Mesothelial cell of epicardium (in vitro differentiated cells): ENCODE data around the gene GRM3. TPM values are rescaled to one million over a fixed set of nuclear protein-coding genes. Genes with fewer than 3 reads are reported as not detected.

Experiments used
- DNase-seq, 2 experiments: peaks; one replicate each; pipeline ENCODE4 v3.0.0; 2021; ENCODE audit warnings: low spot score in 2 of 2; ENCODE audit not compliant: unreplicated experiment in 2 of 2
- H3K27ac Mint-ChIP-seq: 2 replicates; pipeline ENCODE4 v1.8.0; 2021; ENCODE audit warnings: mixed read lengths
- H3K27me3 Mint-ChIP-seq: 2 replicates; pipeline ENCODE4 v1.8.0; 2021; ENCODE audit warnings: low read depth, mixed read lengths
- H3K36me3 Mint-ChIP-seq: 2 replicates; pipeline ENCODE4 v1.8.0; 2021; ENCODE audit warnings: mixed read lengths
- H3K4me1 Mint-ChIP-seq: 2 replicates; pipeline ENCODE4 v1.8.0; 2021; ENCODE audit warnings: mixed read lengths
- H3K4me3 Mint-ChIP-seq: 2 replicates; pipeline ENCODE4 v1.8.0; 2021; ENCODE audit warnings: mild to moderate bottlenecking, moderate library complexity, mixed read lengths
- H3K9me3 Mint-ChIP-seq: 2 replicates; pipeline ENCODE4 v1.8.0; 2021; ENCODE audit warnings: mixed read lengths
- total RNA-seq: library from RNA; stranded (reverse); gene quantifications from 3 replicates; pipeline ENCODE4 v1.2.1, GENCODE V29; 2021
- TF ChIP-seq, protein P1 (sequence below): fragments of 200-600 bp; sonication (generic); IDR thresholded peaks from one replicate; pipeline ENCODE4 v1.5.0; 2021; ENCODE audit warnings: antibody characterized with exemption; ENCODE audit not compliant: unreplicated experiment

GRM3 gene
- total RNA-seq, 1 donor from 2014 or later: not detected

DNA sequence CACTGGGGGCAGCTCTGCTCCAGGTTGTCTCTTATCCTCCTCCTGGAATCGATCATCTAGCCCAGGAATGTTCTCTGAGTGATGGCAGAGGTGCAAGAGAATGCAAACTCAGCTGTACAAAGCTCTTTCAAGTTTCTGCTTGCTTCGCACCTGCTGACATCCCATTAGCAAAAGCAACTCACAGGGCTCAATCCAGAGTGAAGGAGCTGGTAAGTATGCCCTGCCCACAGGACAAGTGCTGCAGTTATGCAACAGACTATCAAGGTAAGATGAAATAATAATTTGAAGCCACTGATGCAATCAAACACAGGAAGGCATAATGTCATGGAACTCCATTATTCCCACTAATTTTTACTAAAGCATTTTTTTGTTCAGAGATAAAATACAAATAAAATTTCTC lies 122.2 kb downstream of the GRM3 start:
- H3K9me3 Mint-ChIP-seq: no peaks in the 10 kb centered on the region
- H3K27me3 Mint-ChIP-seq: peaks cover 8% of the 10 kb centered on the region
- DNase-seq: no peak
- no peaks in the 10 kb centered on the region for H3K36me3 Mint-ChIP-seq
- no peaks in the 10 kb centered on the region for H3K4me1 Mint-ChIP-seq
- H3K27ac Mint-ChIP-seq: no peak overlapping the region
- H3K4me3 Mint-ChIP-seq: no peak overlapping the region
- TF ChIP-seq, protein P1, sequence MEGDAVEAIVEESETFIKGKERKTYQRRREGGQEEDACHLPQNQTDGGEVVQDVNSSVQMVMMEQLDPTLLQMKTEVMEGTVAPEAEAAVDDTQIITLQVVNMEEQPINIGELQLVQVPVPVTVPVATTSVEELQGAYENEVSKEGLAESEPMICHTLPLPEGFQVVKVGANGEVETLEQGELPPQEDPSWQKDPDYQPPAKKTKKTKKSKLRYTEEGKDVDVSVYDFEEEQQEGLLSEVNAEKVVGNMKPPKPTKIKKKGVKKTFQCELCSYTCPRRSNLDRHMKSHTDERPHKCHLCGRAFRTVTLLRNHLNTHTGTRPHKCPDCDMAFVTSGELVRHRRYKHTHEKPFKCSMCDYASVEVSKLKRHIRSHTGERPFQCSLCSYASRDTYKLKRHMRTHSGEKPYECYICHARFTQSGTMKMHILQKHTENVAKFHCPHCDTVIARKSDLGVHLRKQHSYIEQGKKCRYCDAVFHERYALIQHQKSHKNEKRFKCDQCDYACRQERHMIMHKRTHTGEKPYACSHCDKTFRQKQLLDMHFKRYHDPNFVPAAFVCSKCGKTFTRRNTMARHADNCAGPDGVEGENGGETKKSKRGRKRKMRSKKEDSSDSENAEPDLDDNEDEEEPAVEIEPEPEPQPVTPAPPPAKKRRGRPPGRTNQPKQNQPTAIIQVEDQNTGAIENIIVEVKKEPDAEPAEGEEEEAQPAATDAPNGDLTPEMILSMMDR: no peak

DNA sequence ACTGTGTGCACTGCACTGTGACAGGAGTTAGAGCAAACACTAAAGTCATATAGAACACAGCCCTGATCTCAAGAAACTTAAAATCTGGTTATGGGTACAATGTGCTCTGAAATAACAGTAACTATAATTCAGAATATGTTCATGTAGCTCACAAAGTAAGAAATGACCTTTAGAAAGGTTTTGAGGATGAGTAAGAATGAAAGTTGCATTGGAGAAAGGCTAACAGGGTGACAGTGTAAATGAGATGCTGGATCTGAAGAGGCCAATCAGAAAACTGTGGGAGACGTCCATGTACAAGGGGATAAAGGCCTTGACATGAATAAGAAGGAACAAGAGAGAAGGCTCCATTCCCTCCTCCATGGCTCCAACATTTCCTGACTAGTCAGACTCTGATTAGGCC lies 124.7 kb downstream of the GRM3 start:
- H3K27me3 Mint-ChIP-seq: peaks cover 11% of the 10 kb centered on the region
- H3K36me3 Mint-ChIP-seq: no peaks in the 10 kb centered on the region
- TF ChIP-seq, protein P1: no peak
- no peaks in the 10 kb centered on the region for H3K4me1 Mint-ChIP-seq
- no peak for DNase-seq
- no peaks in the 10 kb centered on the region for H3K9me3 Mint-ChIP-seq
- H3K27ac Mint-ChIP-seq: no peak overlapping the region
- H3K4me3 Mint-ChIP-seq: no peak overlapping the region

DNA sequence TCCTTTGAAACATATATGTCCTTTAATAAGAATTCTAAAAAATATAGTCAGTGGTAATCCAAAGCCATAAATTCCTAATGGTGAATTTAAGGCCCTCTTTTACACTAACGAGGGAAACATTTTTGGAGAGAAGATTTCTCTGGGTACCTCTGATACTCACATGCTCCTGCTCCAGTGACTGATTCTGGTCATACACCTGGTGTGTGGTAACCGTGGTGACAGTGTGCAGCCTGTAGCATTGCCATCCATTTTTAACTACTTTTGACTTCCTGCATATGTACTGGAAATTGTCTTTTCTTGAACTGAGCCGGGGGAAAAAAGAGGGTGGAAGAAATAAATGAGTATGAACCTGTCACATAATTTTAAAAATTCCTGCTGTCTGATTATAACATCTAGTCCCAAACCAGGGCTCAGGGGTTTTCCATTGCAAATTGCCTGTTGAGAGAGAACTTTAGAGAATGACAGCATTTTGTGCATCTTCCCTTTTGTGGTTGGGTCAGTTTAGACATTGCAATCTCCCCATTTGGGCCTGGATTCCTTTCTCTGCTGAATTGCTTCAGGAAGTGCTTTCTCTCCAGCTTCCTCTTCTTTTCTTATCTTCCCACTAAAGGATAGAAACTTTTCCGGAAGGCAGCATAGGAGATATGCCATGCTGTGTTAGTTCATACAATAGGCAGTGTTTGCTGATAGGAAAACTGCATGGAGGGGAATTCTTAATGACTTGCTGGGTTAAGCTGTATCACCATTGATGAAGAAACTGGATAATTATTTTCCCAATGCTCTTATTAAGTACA lies 125.5 kb downstream of the GRM3 start:
- no peak for DNase-seq
- Mint-ChIP-seq H3K9me3 (no peaks in the 10 kb centered on the region), H3K4me3 (no peak overlapping the region), H3K27ac (no peak overlapping the region), H3K4me1 (no peaks in the 10 kb centered on the region), H3K36me3 (no peaks in the 10 kb centered on the region), H3K27me3 (peaks cover 9% of the 10 kb centered on the region)
- TF ChIP-seq, protein P1: no peak

DNA sequence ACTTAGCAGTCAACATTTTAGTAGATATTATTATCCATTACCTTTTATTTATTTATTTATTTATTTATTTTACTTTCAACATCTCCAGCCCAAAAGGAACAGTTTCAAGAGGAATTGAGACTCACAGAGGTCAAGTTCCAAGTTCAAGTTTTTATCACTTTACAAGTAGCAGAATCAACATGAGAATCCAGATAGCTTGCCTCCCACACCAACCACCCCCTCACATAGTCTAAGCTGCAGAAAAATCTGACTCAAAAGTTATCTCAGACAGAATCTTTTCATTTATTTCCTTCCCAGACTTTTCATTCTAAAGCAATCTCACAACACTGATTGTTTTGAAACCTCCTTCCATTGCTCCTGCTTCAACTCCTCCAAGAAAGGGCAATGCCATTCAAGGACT lies 129.6 kb downstream of the GRM3 start:
- no peak overlapping the region for H3K4me3 Mint-ChIP-seq
- H3K27me3 Mint-ChIP-seq: peaks cover 9% of the 10 kb centered on the region
- no peak for DNase-seq
- no peak overlapping the region for H3K27ac Mint-ChIP-seq
- no peaks in the 10 kb centered on the region for H3K36me3 Mint-ChIP-seq
- H3K9me3 Mint-ChIP-seq: no peaks in the 10 kb centered on the region
- TF ChIP-seq, protein P1: no peak
- peaks cover 7% of the 10 kb centered on the region for H3K4me1 Mint-ChIP-seq

DNA sequence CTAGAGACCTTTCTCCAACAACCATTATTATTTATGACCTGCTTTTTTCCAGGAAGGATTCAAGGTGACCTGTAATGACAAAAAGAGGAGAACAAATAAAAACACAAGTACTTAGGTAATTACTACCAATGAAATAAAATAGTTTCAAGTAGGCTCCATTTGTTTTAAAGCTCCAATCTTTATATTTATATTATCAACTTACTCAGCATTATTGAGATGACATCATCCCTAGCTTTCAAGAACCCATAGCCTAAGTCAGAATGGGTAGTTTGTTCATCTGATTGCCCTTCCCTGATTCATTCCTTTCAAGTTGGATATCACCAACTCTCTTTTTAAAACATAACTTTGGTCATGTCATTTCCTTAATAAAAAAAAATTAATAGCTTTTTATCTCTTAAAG lies 131.5 kb downstream of the GRM3 start:
- no peak overlapping the region for H3K4me3 Mint-ChIP-seq
- H3K9me3 Mint-ChIP-seq: no peaks in the 10 kb centered on the region
- peaks cover 9% of the 10 kb centered on the region for H3K27me3 Mint-ChIP-seq
- peaks cover 7% of the 10 kb centered on the region for H3K4me1 Mint-ChIP-seq
- TF ChIP-seq, protein P1: no peak
- H3K36me3 Mint-ChIP-seq: no peaks in the 10 kb centered on the region
- H3K27ac Mint-ChIP-seq: no peak overlapping the region
- no peak for DNase-seq
